Right lung (tissue), 5 donors: ENCODE data around the gene CREBBP. TPM values are rescaled to one million over a fixed set of nuclear protein-coding genes. Genes with fewer than 3 reads are reported as not detected.

Experiments
- DNase-seq, 2 donors: peaks; one replicate each; pipeline ENCODE4 v3.0.0-alpha.2; 2013
- polyA plus RNA-seq, 5 donors: library from polyadenylated mRNA; unstranded; fragments of 120-200 nt; gene quantifications; one replicate each; pipeline versions ENCODE4 v1.2.1 to v1.2.3, GENCODE V29; 2013; ENCODE audit warnings: inconsistent platforms in 1 of 5, low replicate concordance in 1 of 5; ENCODE audit not compliant: insufficient read length in 5 of 5, insufficient read depth in 1 of 5

CREBBP gene
- polyA plus RNA-seq, 5 donors, result 69.4 to 103 (median 87.6) TPM

- DNase-seq, result no peak
These were observed 50.6 kb downstream of the CREBBP start for GRCh38 chr16:3829631-3830536.

GRCh38 chr16:3825940-3826339 is 54.6 kb downstream of the CREBBP start:
- DNase-seq, result no peak

- DNase-seq, result no peak
These were observed 55.4 kb downstream of the CREBBP start for GRCh38 chr16:3825103-3825502.

- DNase-seq, result no peak
These were observed 56.3 kb downstream of the CREBBP start for GRCh38 chr16:3824121-3824795.

GRCh38 chr16:3823427-3823826 is 57.1 kb downstream of the CREBBP start:
- DNase-seq, result no peak

- no peak for DNase-seq
These were observed 58.0 kb downstream of the CREBBP start for GRCh38 chr16:3822366-3823045.

GRCh38 chr16:3821184-3821583 is 59.3 kb downstream of the CREBBP start:
- no peak for DNase-seq

- peak; percentile 83 to 84 for DNase-seq
These were observed 60.5 kb downstream of the CREBBP start for GRCh38 chr16:3819746-3820724.

- no peak for DNase-seq
These were observed 61.4 kb downstream of the CREBBP start for GRCh38 chr16:3819175-3819527.

- DNase-seq, result no peak
These were observed 64.2 kb downstream of the CREBBP start for GRCh38 chr16:3816326-3816725.

- no peak for DNase-seq
These were observed 65.8 kb downstream of the CREBBP start for GRCh38 chr16:3814755-3815154.

GRCh38 chr16:3812469-3813172 is 67.9 kb downstream of the CREBBP start:
- DNase-seq, result no peak

- DNase-seq, result no peak
These were observed 69.7 kb downstream of the CREBBP start for GRCh38 chr16:3810818-3811217.

GRCh38 chr16:3810198-3810664 is 70.3 kb downstream of the CREBBP start:
- DNase-seq, result no peak

- no peak for DNase-seq
These were observed 72.0 kb downstream of the CREBBP start for GRCh38 chr16:3808308-3809063.

- DNase-seq, result no peak
These were observed 72.9 kb downstream of the CREBBP start for GRCh38 chr16:3807425-3808123.

- no peak for DNase-seq
These were observed 76.0 kb downstream of the CREBBP start for GRCh38 chr16:3804426-3805016.

GRCh38 chr16:3800477-3801270 is 79.8 kb downstream of the CREBBP start:
- no peak for DNase-seq
